PC-9 (cell line): ENCODE results near the gene PRRC2A.

Experiments
- CTCF ChIP-seq: fragments of 200-600 bp; sonication (generic); conservative IDR thresholded peaks from 2 replicates; pipeline ENCODE4 v1.6.1; 2017; ENCODE audit warnings: mixed run types, antibody characterized with exemption, mild to moderate bottlenecking, moderate library complexity
- EZH2 ChIP-seq: fragments of 200-600 bp; sonication (generic); IDR thresholded peaks from 2 replicates; pipeline ENCODE4 v1.8.0; 2017; ENCODE audit warnings: antibody characterized with exemption, low read depth

- peak; percentile 53 for TF ChIP-seq CTCF
- TF ChIP-seq EZH2, result no peak
Observed at GRCh38 chr6:31597006-31597405, 23.5 kb upstream of the PRRC2A start.
